GM12872 (cell line): ENCODE data around the gene IRF4.

Source experiments
- CTCF ChIP-seq: IDR thresholded peaks from 3 replicates; pipeline ENCODE4 v1.5.1; 2011; ENCODE audit warnings: low read depth, mild to moderate bottlenecking, low read length, moderate library complexity; ENCODE audit not compliant: insufficient read depth

Gene IRF4

GRCh38 chr6:431504-431903, 40.0 kb downstream of the IRF4 start:
- TF ChIP-seq CTCF = no peak

- no peak for TF ChIP-seq CTCF
Observed at GRCh38 chr6:431986-432385, 40.4 kb downstream of the IRF4 start.

- TF ChIP-seq CTCF = no peak
Observed at GRCh38 chr6:434051-434705, 42.6 kb downstream of the IRF4 start.

- no peak for TF ChIP-seq CTCF
Observed at GRCh38 chr6:435441-436307, 44.1 kb downstream of the IRF4 start.

- no peak for TF ChIP-seq CTCF
Observed at GRCh38 chr6:436308-437036, 44.9 kb downstream of the IRF4 start.

- TF ChIP-seq CTCF = no peak
Observed at GRCh38 chr6:437037-437392, 45.5 kb downstream of the IRF4 start.

GRCh38 chr6:438634-439170, 47.1 kb downstream of the IRF4 start:
- TF ChIP-seq CTCF = no peak
